Pulmonary artery endothelial cell (primary cell): Measurements from ENCODE around the gene CCNC. TPM values are rescaled to one million over a fixed set of nuclear protein-coding genes. Genes with fewer than 3 reads are reported as not detected.
A peak's percentile ranks its signal among the peaks of the same experiment; 100 is the strongest.

ENCODE experiments used
- DNase-seq: peaks from one replicate; pipeline ENCODE4 v3.0.0-alpha.2; 2011; ENCODE audit warnings: low read depth, low spot score
- total RNA-seq: library from RNA; depleted of rRNA; stranded (reverse); fragments of >200 nt; gene quantifications from 2 replicates; pipeline ENCODE4 v1.2.3, GENCODE V29; 2014

Gene CCNC, protein sequence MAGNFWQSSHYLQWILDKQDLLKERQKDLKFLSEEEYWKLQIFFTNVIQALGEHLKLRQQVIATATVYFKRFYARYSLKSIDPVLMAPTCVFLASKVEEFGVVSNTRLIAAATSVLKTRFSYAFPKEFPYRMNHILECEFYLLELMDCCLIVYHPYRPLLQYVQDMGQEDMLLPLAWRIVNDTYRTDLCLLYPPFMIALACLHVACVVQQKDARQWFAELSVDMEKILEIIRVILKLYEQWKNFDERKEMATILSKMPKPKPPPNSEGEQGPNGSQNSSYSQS
- 81.6 and 104 TPM in 2 replicates for total RNA-seq

- DNase-seq, result peak; percentile 90
Observed at GRCh38 chr6:99568103-99568933, at the start of gene CCNC. CCNC (minus strand) TSS chr6:99568660; CDS start chr6:99568527, 133 bp downstream.

- DNase-seq, result no peak
Observed at GRCh38 chr6:99617131-99617530, 48.7 kb upstream of the CCNC start.

- DNase-seq, result no peak
Observed at GRCh38 chr6:99614430-99615186, 46.1 kb upstream of the CCNC start.

DNA sequence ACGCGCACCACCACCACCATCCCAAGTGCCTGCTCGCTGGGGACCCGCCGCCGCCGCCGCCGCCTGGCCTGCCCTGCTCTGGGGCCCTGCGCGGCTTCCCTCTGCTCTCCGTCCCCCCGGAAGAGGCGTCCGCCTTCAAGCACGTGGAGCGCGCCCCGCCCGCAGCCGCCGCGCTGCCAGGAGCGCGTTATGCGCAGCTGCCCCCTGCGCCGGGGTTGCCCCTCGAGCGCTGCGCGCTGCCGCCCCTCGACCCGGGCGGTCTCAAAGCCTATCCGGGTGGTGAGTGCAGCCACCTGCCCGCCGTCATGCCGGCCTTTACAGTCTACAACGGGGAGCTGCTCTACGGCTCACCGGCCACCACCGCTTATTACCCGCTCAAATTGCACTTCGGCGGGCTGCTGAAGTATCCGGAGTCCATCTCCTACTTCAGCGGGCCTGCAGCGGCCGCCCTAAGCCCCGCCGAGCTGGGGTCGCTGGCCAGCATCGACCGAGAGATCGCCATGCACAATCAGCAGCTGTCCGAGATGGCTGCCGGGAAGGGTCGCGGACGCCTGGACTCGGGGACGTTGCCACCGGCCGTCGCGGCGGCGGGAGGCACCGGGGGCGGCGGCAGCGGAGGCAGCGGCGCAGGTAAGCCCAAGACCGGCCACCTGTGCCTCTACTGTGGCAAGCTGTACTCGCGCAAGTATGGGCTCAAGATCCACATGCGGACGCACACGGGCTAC is 45.4 kb upstream of the CCNC start:
- DNase-seq, result no peak

GRCh38 chr6:99613409-99613704 is 44.9 kb upstream of the CCNC start:
- DNase-seq, result no peak

GRCh38 chr6:99612551-99613408 is 44.3 kb upstream of the CCNC start:
- no peak for DNase-seq

- no peak for DNase-seq
Observed at GRCh38 chr6:99611148-99611547, 42.7 kb upstream of the CCNC start.

DNA sequence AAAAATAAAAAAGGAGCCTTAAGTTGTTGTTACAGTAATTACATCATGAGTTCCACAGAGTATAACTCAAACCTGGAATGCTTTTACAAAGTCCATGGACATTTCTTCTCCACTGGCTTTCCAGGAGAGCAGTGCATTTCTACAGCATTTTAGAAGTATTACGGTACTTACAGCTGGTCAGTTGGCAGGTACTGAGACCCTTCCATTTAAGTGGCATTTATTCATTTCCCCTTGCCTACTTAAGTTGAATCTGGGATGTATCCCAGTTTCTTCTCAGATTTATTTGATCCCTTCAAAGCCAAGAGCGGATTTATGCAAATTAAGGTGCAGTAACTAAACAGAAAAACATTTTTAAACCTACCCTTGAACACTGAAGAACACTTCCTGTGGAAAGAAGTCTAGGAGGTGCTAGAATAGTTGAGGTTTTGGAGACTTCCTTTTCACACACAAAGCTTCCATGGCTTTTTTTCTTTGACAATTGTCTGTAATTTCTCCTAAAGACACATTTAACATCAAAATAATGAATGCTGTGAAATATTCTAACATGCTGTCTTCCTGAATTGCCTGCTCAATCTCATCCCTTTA is 41.5 kb upstream of the CCNC start:
- no peak for DNase-seq

GRCh38 chr6:99608886-99609482 is 40.5 kb upstream of the CCNC start:
- DNase-seq, result no peak

GRCh38 chr6:99608059-99608885 is 39.8 kb upstream of the CCNC start:
- no peak for DNase-seq

DNA sequence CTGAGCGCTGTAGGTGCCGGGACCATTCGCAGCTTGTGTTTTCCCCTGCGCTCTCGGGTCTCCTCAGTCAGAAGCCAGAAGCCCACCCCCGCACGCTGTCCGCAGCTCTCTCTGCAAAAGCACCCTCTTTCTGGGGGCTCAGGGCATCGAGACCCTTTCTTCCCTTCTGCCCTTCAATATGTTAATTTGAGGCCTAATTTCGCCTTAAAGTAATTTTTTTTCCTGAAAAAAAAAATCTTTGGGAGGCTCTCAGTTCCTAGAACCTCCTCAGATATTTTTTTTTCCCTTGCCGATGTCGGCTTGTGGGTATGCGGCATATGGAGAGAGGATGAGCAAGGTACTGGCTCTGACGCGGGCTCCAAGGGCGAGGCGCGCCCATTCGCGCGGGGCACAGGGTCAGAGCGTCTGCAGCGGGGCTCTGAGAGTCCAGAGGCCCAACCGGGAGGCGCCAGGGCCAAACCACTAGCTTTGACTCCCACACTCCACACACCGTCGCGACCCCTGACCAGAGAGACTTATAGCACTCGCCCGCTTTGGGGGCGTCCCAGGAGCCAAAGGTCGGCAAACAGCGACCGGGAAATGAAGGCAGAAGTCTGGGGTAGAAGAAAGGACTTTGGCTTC is 39.1 kb upstream of the CCNC start:
- DNase-seq, result no peak

- DNase-seq, result no peak
Observed at GRCh38 chr6:99606656-99607415, 38.4 kb upstream of the CCNC start, which contains the start of gene PRDM13. PRDM13 (plus strand) TSS chr6:99606833; CDS start chr6:99607035, 202 bp downstream.

- no peak for DNase-seq
Observed at GRCh38 chr6:99605911-99606655, 37.6 kb upstream of the CCNC start.

DNA sequence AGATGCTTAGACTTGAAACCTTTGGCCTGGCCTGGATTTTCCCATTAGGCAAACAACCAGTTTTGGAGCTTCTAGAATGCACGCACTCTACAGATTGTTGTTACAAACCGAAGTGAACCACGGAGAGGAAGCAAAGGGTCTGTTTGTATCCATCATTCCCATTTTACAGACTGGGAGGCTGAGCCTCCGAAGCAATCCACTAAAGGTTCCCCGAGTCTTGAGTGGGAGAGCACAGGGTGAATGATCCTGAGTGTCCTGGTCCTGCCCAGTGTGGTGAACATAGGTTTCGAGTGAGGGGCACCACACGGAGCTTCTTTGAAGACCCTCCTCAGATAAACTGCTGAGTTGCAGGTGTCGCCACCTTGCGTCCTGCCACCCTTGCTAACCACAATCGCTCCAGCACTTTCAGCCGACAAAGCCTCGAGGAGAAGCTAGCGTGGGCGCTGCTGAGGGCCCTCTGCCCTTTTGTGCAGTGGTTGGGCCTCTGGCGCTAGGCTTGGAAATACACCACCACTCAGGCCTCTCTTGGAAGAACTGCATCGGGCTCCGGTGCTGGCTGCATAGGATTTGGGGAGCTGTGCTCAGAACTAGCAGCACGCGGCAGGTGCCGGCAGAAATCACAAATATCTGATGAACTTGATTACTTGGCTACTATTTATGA is 36.7 kb upstream of the CCNC start:
- DNase-seq, result no peak

- no peak for DNase-seq
Observed at GRCh38 chr6:99604166-99605073, 36.0 kb upstream of the CCNC start.
